Measurements from ENCODE around the gene CDK14.

DNA sequence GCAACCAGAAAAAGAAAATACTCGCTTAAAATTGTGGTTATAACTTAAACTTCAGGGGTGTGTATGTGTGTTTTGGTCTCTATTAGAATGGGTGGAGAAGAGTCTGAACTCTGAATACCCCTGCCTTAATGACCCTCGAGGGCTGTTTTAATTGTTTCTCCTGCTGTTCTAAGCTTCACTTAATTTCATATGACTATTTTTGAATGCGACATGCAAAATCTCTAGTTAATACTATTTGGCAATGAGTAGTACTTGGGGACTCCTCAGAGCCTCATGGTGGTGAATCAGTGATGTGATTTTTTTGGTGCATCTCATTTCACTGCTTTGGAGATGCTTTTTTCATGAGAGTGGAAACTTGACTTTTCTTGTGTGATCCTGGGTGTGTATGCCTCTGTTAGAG is 178.6 kb downstream of the CDK14 start:
- TF ChIP-seq, protein P1, sequence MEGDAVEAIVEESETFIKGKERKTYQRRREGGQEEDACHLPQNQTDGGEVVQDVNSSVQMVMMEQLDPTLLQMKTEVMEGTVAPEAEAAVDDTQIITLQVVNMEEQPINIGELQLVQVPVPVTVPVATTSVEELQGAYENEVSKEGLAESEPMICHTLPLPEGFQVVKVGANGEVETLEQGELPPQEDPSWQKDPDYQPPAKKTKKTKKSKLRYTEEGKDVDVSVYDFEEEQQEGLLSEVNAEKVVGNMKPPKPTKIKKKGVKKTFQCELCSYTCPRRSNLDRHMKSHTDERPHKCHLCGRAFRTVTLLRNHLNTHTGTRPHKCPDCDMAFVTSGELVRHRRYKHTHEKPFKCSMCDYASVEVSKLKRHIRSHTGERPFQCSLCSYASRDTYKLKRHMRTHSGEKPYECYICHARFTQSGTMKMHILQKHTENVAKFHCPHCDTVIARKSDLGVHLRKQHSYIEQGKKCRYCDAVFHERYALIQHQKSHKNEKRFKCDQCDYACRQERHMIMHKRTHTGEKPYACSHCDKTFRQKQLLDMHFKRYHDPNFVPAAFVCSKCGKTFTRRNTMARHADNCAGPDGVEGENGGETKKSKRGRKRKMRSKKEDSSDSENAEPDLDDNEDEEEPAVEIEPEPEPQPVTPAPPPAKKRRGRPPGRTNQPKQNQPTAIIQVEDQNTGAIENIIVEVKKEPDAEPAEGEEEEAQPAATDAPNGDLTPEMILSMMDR (IDR thresholded peaks at IDR 0.05; ENCODE audit: extremely low read depth in 1 of 2, insufficient read depth in 1 of 2, low read depth in 1 of 2, low read length in 2 of 2), result no peak
- no peak for TF ChIP-seq POLR2AphosphoS5 (IDR thresholded peaks at IDR 0.05; ENCODE audit: insufficient read depth, low read depth, low read length)
- TF ChIP-seq POLR2A (IDR thresholded peaks at IDR 0.05; ENCODE audit: low read depth, low read length), result no peak
